ENCODE data around the gene TSC22D4.

The TSC22D4 gene

GRCh38 chr7:100492738-100493475 is 13.9 kb upstream of the TSC22D4 start:
- DNase-seq = no peak

- DNase-seq = no peak
Measured at GRCh38 chr7:100491192-100491578, 12.2 kb upstream of the TSC22D4 start.

GRCh38 chr7:100490483-100491191 is 11.6 kb upstream of the TSC22D4 start:
- no peak for DNase-seq

- peak; percentile 97 for DNase-seq
Measured at GRCh38 chr7:100489824-100490223, 10.8 kb upstream of the TSC22D4 start.

- DNase-seq = no peak
Measured at GRCh38 chr7:100489121-100489520, 10.1 kb upstream of the TSC22D4 start.

GRCh38 chr7:100488333-100489095 is 9.5 kb upstream of the TSC22D4 start:
- DNase-seq = no peak

GRCh38 chr7:100486753-100487446 is 7.9 kb upstream of the TSC22D4 start:
- no peak for DNase-seq

- no peak for DNase-seq
Measured at GRCh38 chr7:100486111-100486636, 7.2 kb upstream of the TSC22D4 start.

- DNase-seq = no peak
Measured at GRCh38 chr7:100485471-100485876, 6.5 kb upstream of the TSC22D4 start.

GRCh38 chr7:100484673-100485045 is 5.6 kb upstream of the TSC22D4 start:
- peak; percentile 29 for DNase-seq

GRCh38 chr7:100483722-100484672 is 5.0 kb upstream of the TSC22D4 start, which contains the start of gene NYAP1:
NYAP1 (plus strand) TSS chr7:100483927; CDS start chr7:100485312, 1,385 bp downstream.
- peak; percentile 68 for DNase-seq

- peak; percentile 29 for DNase-seq
Measured at GRCh38 chr7:100483090-100483721, 4.2 kb upstream of the TSC22D4 start.

GRCh38 chr7:100482728-100483089 is 3.7 kb upstream of the TSC22D4 start:
- DNase-seq = no peak

GRCh38 chr7:100481466-100481865 is 2.5 kb upstream of the TSC22D4 start:
- DNase-seq = no peak

GRCh38 chr7:100477871-100478267 is 1.1 kb downstream of the TSC22D4 start:
- DNase-seq = no peak

- DNase-seq = no peak
Measured at GRCh38 chr7:100476903-100477870, 1.8 kb downstream of the TSC22D4 start.

GRCh38 chr7:100476101-100476780 is 2.8 kb downstream of the TSC22D4 start:
- DNase-seq = no peak

GRCh38 chr7:100475549-100475948 is 3.5 kb downstream of the TSC22D4 start:
- no peak for DNase-seq

GRCh38 chr7:100472854-100473499 is 6.0 kb downstream of the TSC22D4 start:
- DNase-seq = no peak
